HG03520 (cell line): ENCODE measurements around the gene MVB12B.

Source experiments
- ATAC-seq: cut with Tn5 transposase; IDR thresholded peaks from one replicate; pipeline ENCODE4 v1.9.1; 2021; ENCODE audit warnings: mild to moderate bottlenecking, moderate library complexity; ENCODE audit not compliant: unreplicated experiment

MVB12B gene

GRCh38 chr9:126500600-126501382 is 174.2 kb downstream of the MVB12B start:
- ATAC-seq: no peak

GRCh38 chr9:126501383-126502331 is 175.0 kb downstream of the MVB12B start:
- ATAC-seq: no peak

GRCh38 chr9:126502417-126503332 is 176.0 kb downstream of the MVB12B start:
- ATAC-seq: no peak

- no peak for ATAC-seq
These were observed 176.9 kb downstream of the MVB12B start for GRCh38 chr9:126503333-126504085.

- ATAC-seq: no peak
These were observed 177.7 kb downstream of the MVB12B start for GRCh38 chr9:126504086-126504976.

- no peak for ATAC-seq
These were observed 178.4 kb downstream of the MVB12B start for GRCh38 chr9:126504977-126505455.

- ATAC-seq: no peak
These were observed 179.2 kb downstream of the MVB12B start for GRCh38 chr9:126505697-126506346.

GRCh38 chr9:126506361-126507317 is 180.0 kb downstream of the MVB12B start:
- no peak for ATAC-seq

GRCh38 chr9:126507318-126508109 is 180.9 kb downstream of the MVB12B start:
- no peak for ATAC-seq

GRCh38 chr9:126508171-126508591 is 181.6 kb downstream of the MVB12B start:
- no peak for ATAC-seq

GRCh38 chr9:126508928-126509327 is 182.3 kb downstream of the MVB12B start:
- no peak for ATAC-seq

- no peak for ATAC-seq
These were observed 183.1 kb downstream of the MVB12B start for GRCh38 chr9:126509718-126510117.

- ATAC-seq: no peak
These were observed 183.9 kb downstream of the MVB12B start for GRCh38 chr9:126510564-126510963.

GRCh38 chr9:126511411-126511810 is 184.8 kb downstream of the MVB12B start:
- no peak for ATAC-seq

- ATAC-seq: no peak
These were observed 186.8 kb downstream of the MVB12B start for GRCh38 chr9:126513159-126514036.
